CD4-positive, alpha-beta T cell treated with Interleukin-6 for 4 hours (primary cell): Measurements from ENCODE around the gene DIS3L2.
"Not testable (repeated sequence)": the region's sequence is repeated elsewhere in the genome, so short reads cannot be mapped to it uniquely, and the experiment has no call there.

Experiments
- DNase-seq: peaks from one replicate; pipeline ENCODE4 v3.0.0-alpha.2; 2020; ENCODE audit warnings: mixed read lengths

The DIS3L2 gene

DNA sequence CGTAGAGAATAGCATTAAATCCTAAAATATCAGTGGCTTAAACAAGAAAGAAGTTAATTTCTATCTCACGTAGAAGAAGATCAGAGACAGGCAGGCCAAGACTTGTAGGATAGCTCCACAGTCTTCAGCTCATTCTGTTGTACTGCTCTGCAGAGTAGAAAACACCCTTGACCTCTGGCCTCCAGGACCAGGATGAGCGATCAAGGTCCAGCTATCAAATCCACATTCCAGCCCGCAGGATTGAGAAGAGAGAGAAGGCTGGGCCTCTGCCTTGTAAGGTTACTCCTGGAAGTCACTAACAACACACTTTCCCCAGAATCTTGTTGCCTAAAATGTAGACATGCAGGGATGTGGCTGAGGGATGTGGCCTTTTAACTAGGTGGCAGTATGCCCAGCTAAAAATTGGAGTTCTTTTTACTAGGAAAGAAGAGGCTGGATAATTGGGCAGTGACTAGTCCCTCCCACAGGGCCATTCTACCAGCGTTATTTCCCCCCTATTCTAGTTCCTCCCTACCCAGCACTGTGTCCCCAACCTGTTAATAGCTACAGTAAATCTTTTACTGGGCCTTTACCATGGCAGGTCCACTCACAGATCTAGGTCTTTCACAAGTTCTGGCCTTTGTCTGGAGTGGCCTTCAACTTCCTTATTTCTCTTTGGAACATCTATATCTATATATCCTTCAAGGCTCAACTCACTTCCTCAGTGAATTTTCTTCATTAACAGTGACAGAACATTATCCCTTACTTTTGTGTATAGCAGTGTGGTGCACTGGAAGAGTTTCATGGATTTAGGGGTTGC, 165.0 kb downstream of the DIS3L2 start:
- no peak for DNase-seq

DNA sequence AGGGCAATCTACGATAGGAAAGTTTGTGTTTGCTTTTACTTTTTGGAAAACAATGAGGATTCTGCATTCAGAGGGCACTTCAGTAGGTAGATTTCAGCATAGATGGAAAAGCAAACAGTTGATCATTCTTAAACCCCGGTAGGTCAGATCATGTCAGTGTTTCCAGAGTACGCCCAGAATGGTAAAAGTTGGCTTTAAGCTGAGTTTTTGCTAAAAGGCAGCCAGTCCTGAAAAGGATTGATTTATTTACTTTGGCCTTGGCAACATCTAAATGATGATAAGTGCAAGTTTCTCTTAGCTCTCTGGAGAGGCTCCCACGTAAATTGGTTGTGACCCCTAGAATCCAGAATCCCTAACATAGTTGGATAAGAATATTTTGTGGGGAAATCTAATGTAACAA, 168.0 kb downstream of the DIS3L2 start:
- no peak for DNase-seq

DNA sequence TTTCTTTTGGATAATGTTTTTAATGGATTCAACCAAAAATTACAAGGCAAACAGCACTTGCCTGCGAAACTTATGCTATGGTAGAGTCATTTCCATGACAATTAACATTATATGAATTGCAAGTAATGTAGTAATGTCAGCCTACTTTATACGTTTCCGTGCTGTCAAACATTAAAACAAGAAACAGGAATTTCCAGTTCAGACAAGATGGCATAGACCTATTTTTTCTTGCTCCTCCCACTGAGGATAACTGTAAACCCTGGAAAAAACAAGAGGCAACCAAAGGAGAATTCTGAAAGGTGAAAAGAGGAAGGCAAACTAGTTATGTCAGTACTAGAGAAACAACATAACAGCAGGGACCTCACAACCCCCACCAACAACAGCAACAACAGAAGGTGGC, 170.7 kb downstream of the DIS3L2 start:
- no peak for DNase-seq

- DNase-seq, result no peak
Measured at GRCh38 chr2:232133078-232133477, 171.6 kb downstream of the DIS3L2 start.

- DNase-seq, result no peak
Measured at GRCh38 chr2:232134939-232135338, 173.4 kb downstream of the DIS3L2 start.

DNA sequence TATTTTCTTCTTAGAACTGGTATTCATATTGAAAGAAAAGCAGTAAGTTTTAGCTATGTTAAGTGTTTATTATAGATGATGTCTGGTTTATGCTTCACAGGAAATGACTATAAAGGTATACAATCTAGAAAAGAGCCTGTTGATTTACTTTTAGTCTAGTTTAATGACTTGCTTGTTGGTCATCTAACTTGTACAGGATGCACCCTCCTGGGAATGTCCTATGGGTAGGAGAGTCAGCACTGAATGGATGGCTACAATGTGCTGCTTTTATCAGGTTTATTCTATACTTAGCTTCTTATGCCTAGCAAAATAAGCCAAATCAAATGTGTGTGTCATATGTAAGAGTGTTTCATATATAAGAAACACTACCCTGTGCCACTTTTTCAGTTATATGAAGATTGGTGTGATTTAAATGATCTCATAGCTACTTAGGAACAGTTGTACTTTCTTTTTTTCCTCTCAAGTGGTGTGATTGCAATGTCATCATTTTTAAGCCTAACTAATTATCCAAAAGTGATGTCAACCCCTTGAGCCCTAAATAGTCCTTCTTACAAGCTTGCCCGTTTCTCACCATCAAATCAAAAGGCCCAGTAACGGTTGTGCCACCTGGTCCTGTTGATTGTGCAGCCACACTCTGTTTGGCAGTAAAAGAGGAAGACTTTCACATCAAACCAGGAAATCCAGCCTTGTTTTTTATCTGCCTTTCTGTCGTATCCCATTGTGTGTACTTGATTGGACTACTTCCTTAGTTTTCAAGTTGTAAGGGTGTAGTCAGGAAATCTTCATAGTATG, 176.0 kb downstream of the DIS3L2 start:
- no peak for DNase-seq

DNA sequence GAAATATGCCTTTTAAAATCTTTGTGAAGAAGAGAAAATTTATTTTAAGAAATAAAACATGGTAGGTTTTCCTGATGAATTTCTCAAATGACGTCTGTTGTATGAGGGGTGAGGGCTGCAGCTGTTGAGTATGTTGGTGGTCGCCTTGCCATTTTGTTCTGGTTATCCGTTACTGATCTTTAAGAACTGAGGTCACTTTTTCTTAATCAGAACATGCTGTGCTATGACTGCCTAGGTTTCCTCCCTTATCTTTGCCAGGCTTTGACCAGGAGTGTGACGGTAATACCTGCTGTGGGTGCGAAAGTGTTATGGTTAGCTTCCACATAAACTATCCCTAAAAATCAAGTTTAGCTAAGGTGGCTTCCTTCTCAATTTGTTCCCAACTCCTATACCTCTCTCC, 176.9 kb downstream of the DIS3L2 start:
- no peak for DNase-seq

DNA sequence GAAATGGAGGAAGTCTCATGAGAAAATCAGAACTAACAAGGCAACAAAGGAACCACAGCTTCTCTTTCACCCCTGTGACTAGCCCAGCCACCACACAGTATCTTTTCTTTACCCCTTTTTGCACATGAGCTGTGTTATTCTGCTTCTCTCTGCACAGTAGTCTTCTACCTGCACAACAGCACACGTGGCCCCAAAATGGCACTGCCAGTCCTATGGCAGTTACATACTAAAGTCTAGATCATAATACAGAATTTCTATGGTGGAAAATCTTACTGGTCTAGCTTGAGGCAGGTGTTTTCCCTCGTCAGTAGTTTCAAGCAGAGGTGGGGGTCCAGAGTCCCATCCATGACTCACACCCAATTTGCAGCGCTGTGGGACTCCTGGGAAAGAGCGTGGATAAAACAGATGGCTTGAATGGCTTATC, 177.7 kb downstream of the DIS3L2 start:
- peak; percentile 16 for DNase-seq

DNA sequence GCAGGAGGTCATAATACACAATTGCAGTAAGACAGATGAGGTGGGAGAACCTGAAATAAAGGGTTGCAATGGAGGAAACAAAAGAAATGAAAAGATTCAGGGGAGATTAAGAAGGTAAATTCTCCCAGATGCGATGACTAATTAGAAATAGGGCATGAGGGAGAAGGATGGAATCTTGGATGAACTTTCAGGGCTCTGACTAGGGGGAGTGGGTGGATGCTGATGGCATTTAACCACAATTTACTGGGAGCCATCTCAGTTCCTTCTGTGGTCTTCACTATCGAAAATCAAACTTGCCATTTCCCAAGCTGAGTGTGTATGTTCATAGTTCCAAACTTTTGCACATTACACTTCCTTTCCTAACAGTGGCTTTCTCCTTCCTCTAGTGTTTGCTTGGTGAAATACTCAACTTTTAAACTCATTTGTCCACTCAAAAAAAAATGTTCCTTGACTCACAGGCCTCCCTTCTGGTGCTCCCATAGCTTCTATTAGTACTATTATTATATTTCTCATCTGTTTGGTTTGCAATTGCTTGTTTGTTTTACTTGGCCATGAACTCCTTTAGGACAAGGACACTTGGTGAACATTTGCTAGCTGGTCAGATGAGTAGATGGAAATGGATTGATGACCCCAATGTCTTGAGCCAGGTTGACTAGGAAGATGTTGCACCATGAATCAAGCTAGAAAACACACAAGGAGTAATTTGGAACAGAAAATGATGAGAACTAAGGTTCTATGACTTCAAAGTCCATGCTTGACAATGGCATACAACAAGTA, 178.5 kb downstream of the DIS3L2 start:
- DNase-seq, result no peak

- DNase-seq, result no peak
Measured at GRCh38 chr2:232141591-232141990, 180.1 kb downstream of the DIS3L2 start.

- DNase-seq, result peak; percentile 27
Measured at GRCh38 chr2:232142049-232142448, 180.5 kb downstream of the DIS3L2 start.

DNA sequence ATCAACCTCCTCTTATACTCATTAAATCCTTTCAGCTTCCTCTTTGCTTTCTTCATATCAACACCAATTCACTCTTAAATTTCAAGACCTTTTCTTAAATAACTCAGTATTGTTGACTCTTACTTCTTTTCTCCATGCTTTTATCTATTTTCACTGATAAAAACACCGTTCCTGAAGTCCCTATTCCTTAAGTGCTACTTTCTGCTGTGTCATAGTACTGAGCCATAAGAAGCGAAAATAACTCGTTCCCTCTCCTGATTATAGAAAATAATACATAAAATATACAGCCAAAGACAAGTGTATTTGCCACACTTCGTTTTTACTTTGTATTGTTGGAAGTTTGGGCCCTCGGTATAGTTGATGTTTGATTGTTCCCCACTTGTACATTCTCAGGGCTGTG, 181.0 kb downstream of the DIS3L2 start:
- no peak for DNase-seq

DNA sequence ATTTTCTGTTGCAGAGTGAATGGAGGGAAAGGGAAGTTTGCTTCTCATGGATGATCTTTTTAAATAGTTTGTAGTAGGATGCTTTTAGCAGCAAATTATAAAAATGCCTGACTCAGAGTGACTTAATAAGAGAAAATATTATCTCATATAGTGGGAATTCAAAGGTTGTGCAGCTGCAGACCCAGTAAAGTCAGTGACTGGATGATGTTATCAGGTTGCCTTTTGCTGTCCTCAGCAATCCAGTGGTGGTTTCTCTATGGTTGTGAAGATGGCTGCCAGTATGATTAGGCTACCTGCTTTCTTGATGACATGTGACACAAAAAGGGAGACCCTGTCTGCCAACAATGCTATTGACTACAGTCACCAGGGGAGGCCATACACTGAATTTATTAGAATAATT, 184.8 kb downstream of the DIS3L2 start:
- no peak for DNase-seq

DNA sequence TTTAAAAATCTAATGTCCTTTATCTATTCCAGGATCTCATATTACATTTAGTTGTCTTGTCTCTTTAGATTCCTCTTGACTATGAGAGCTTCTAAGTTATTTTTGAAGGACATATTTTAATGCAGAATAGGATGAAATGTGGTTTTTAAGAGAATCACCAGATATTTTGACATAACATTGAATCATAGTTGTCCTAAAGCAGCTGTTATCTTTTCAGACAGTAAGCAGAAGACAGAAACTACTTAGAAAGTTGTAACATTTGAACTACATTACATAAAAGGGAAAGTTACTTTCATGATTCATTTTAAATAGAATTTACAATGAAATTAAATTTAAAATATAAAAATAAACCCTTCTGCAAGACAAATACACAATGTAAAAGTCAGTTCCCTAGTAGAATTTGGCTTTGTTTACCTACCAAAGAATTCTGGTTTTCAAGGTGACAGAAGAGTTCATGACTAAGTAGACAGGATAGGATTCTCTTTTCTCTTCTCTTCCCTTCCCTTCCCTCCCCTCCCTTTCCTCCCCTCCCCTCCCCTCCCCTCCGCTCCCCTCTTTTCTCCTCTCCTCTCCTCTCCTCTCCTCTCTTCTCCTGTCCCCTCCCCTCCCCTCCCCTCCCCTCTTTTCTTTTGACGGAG, 186.0 kb downstream of the DIS3L2 start:
- no peak for DNase-seq

DNA sequence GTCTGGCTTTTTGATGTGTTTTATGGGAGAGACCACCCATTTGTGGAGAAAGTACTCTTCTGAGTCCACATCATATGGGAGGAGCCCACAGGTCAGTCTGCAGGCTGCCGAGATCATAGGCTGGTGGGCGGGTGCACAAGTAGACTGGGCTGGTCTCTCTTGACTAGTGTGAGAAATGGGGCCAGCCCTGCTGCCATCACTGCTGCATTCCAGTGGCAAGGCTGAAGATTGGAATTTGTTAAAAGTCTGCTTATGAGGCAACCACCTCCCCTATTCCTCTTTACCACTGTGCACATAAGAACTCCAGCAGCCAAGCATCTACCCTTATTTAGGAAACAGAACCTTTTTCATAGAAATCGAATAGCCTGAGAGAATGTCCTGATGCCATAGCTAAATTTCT, 200.7 kb downstream of the DIS3L2 start:
- no peak for DNase-seq

- no peak for DNase-seq
Measured at GRCh38 chr2:232170396-232170795, 208.9 kb downstream of the DIS3L2 start.

DNA sequence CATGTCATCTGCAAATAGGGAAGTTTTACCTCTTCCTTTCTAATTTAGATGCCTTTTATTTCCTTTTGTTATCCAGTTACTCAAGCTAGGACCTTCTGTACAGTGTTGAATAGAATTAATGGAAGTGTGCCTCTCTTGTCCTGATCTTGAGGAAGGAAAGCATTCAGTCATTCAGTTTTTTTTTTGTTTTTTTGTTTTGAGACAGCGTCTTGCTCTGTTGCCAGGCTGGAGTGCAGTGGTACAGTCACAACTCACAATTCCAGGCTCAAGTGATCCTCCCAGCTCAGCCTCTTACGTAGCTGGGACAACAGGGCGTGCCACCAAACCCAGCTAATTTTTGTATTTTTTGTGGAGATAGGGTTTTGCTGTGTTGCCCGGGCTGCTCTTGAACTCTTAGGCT, 213.1 kb downstream of the DIS3L2 start:
- no peak for DNase-seq

DNA sequence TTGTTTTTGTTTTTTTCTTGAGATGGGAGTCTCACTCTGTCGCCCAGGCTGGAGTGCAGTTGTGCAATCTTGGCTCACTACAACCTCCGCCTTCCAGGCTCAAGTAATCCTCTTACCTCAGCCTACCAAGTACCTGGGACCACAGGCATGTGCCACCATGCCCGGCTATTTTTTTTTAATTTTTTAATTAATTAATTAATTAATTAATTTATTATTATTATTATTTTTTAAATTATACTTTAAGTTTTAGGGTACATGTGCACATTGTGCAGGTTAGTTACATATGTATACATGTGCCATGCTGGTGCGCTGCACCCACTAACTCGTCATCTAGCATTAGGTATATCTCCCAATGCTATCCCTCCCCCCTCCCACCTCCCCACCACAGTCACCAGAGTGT, 215.1 kb downstream of the DIS3L2 start:
- not testable (repeated sequence) for DNase-seq

DNA sequence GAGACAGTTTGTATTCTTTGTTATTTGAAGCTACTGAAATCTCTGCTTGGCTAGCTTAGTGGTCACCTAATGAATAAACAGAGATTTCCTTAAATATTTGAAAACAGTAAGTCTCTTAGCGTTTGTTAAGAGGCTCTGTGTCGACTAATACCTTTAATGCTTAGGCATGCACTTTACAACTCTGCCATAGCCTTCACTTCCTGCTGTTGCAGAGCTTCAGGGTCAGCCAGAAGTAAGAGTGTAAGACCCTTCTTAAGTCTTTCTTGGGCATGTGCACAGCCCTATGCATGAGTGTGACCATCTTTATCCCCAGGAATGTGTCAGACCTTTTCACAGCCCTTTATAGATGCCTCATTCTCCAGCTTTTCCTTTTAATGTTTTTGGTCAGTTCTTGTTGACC, 221.8 kb downstream of the DIS3L2 start:
- no peak for DNase-seq

- no peak for DNase-seq
Measured at GRCh38 chr2:232184346-232184745, 222.8 kb downstream of the DIS3L2 start.

GRCh38 chr2:232190796-232191195, 229.3 kb downstream of the DIS3L2 start:
- DNase-seq, result no peak

DNA sequence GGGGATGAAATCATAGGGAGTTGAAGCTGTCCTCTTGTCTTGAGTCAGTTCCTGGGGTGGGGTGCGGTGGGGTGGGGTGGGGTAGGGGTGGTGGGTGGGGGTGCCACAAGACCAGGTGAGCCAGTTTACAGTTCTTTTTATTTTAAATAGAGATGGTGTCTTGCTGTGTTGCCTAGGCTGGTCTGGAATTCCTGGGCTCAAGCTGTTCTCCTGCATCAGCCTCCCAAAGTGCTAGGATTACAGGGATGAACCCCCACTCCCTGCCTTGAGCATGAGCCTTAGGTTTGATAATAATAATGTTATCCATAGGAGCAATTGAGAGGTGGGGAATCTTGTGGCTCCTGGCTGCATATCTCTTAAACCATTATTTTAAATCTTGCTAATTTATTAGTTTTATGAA, 234.0 kb downstream of the DIS3L2 start:
- no peak for DNase-seq

- no peak for DNase-seq
Measured at GRCh38 chr2:232196802-232197201, 235.3 kb downstream of the DIS3L2 start.
